GM18517 (cell line): ENCODE results near the gene TRIM65.
"Not testable (repeated sequence)": the region's sequence is repeated elsewhere in the genome, so short reads cannot be mapped to it uniquely, and the experiment has no call there.

ENCODE experiments used
- ATAC-seq: cut with Tn5 transposase; IDR thresholded peaks from one replicate; pipeline ENCODE4 v1.9.1; 2021; ENCODE audit warnings: mild to moderate bottlenecking, moderate library complexity; ENCODE audit not compliant: unreplicated experiment

The TRIM65 gene

GRCh38 chr17:75876190-75876937 is 20.4 kb downstream of the TRIM65 start:
- ATAC-seq, result no peak

GRCh38 chr17:75875940-75876189 is 20.9 kb downstream of the TRIM65 start:
- no peak for ATAC-seq

- ATAC-seq, result no peak
Observed at GRCh38 chr17:75875182-75875939, 21.4 kb downstream of the TRIM65 start.

- ATAC-seq, result no peak
Observed at GRCh38 chr17:75874323-75875181, 22.2 kb downstream of the TRIM65 start.

- no peak for ATAC-seq
Observed at GRCh38 chr17:75873587-75874322, 23.0 kb downstream of the TRIM65 start.

GRCh38 chr17:75872434-75873351 is 24.1 kb downstream of the TRIM65 start:
- ATAC-seq, result no peak

- ATAC-seq, result not testable (repeated sequence)
Observed at GRCh38 chr17:75870228-75870627, 26.5 kb downstream of the TRIM65 start.

- ATAC-seq, result no peak
Observed at GRCh38 chr17:75869282-75870141, 27.2 kb downstream of the TRIM65 start.

GRCh38 chr17:75868730-75869281 is 27.9 kb downstream of the TRIM65 start:
- ATAC-seq, result not testable (repeated sequence)

- ATAC-seq, result not testable (repeated sequence)
Observed at GRCh38 chr17:75865404-75866188, 31.2 kb downstream of the TRIM65 start.

- not testable (repeated sequence) for ATAC-seq
Observed at GRCh38 chr17:75864887-75865286, 31.9 kb downstream of the TRIM65 start.

GRCh38 chr17:75864448-75864871 is 32.3 kb downstream of the TRIM65 start:
- peak; percentile 75 for ATAC-seq

GRCh38 chr17:75861927-75862317 is 34.8 kb downstream of the TRIM65 start:
- ATAC-seq, result no peak

- not testable (repeated sequence) for ATAC-seq
Observed at GRCh38 chr17:75859358-75859757, 37.4 kb downstream of the TRIM65 start.

GRCh38 chr17:75856062-75856756 is 40.5 kb downstream of the TRIM65 start:
- ATAC-seq, result peak; percentile 26

- peak; percentile 92 for ATAC-seq
Observed at GRCh38 chr17:75855310-75856061, 41.3 kb downstream of the TRIM65 start, which contains the start of gene WBP2. WBP2 (minus strand) TSS chr17:75855335; CDS start chr17:75855297, 38 bp downstream.
